KOPT-K1 (cell line): ENCODE measurements around the gene PRM1.
"Not testable (repeated sequence)": the region's sequence is repeated elsewhere in the genome, so short reads cannot be mapped to it uniquely, and the experiment has no call there.

Experiments used
- H3K27ac ChIP-seq: fragments of 200-600 bp; sonication (generic); 2 replicates; pipeline ENCODE4 v1.5.1; 2016; ENCODE audit warnings: antibody characterized with exemption, mild to moderate bottlenecking, low read depth, low read length; ENCODE audit not compliant: poor library complexity, severe bottlenecking
- H3K36me3 ChIP-seq: fragments of 200-600 bp; sonication (generic); 2 replicates; pipeline ENCODE4 v1.5.1; 2017; ENCODE audit warnings: antibody characterized with exemption, mild to moderate bottlenecking, low read length, moderate library complexity; ENCODE audit not compliant: insufficient read depth
- H3K9me3 ChIP-seq: fragments of 200-600 bp; sonication (generic); 2 replicates; pipeline ENCODE4 v1.5.1; 2017; ENCODE audit warnings: antibody characterized with exemption, low read length, mild to moderate bottlenecking; ENCODE audit not compliant: insufficient read depth, poor library complexity, severe bottlenecking

PRM1 gene

DNA sequence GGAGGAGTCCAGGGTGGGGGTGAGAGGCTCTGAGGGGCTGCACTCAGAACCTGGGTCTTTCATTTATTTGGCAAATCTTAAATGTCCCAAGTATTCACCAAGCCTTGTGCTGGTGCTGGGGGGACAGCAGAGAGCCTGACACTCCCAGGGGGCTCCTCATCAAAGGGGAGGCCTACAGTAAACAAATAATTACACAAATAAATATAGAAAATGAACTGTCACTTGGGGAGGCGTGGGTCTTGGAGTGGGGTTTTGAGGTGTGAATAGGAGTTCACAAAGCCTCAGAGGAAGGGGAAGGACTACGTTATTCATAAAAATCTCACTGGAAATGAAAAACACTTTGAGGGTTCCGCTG, 15.2 kb upstream of the PRM1 start:
- Histone ChIP-seq H3K9me3 (no peaks in the 10 kb centered on the region), H3K36me3 (no peaks in the 10 kb centered on the region), H3K27ac (peak overlapping the region; percentile 90)

- no peaks in the 10 kb centered on the region for H3K9me3 ChIP-seq
- H3K36me3 ChIP-seq = no peaks in the 10 kb centered on the region
- no peak overlapping the region for H3K27ac ChIP-seq
Observed at GRCh38 chr16:11295672-11296071, 14.5 kb upstream of the PRM1 start.

- H3K27ac ChIP-seq = no peak overlapping the region
- no peaks in the 10 kb centered on the region for H3K36me3 ChIP-seq
- H3K9me3 ChIP-seq = no peaks in the 10 kb centered on the region
Observed at GRCh38 chr16:11292076-11292748, 11.1 kb upstream of the PRM1 start.

GRCh38 chr16:11291091-11291703, 10.1 kb upstream of the PRM1 start:
- Histone ChIP-seq H3K27ac (no peak overlapping the region), H3K9me3 (no peaks in the 10 kb centered on the region), H3K36me3 (no peaks in the 10 kb centered on the region)

- H3K27ac ChIP-seq = no peak overlapping the region
- H3K36me3 ChIP-seq = no peaks in the 10 kb centered on the region
- H3K9me3 ChIP-seq = no peaks in the 10 kb centered on the region
Observed at GRCh38 chr16:11290102-11290893, 9.2 kb upstream of the PRM1 start.

GRCh38 chr16:11289696-11290095, 8.6 kb upstream of the PRM1 start:
- not testable (repeated sequence) for H3K36me3 ChIP-seq, H3K9me3 ChIP-seq, H3K27ac ChIP-seq

DNA sequence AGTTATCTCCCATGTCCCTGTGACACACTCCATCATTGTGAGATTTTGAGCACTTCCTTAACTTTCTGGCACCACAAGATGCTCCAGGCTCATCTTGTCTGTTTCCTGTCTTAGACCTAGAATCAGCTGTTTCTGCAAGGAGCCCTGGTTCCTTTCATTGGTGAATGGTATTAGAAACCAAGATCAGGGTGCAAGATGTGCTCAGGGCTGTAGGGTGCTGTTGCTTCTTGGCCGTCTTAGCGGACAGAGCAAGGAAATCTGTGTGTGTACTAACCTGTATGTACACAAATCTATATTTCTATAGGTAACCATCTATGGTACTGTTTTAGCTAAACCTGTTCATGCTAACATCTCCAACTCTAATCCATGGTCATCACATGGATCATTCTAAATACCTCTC, 8.1 kb upstream of the PRM1 start:
- Histone ChIP-seq H3K9me3 (no peaks in the 10 kb centered on the region), H3K27ac (no peak overlapping the region), H3K36me3 (no peaks in the 10 kb centered on the region)

DNA sequence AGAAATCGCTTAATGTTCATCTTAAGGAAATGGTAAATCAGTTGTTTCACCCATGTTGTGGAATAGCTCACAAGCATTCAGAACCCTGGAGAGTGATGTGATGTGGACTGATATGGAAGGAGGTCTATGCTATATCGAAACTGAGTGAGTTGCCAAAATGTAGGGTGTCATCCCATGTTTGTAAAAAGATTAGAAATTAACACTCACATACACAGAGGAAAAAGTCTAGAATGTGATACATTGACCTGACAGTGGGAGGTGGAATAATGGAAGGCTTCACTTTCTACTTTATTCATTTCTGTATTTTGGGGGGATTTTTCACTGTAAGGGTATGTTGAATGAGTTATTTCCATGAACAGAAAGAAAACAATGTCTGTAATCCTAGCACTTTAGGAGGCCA, 4.7 kb upstream of the PRM1 start:
- Histone ChIP-seq H3K27ac (no peak overlapping the region), H3K36me3 (no peaks in the 10 kb centered on the region), H3K9me3 (no peaks in the 10 kb centered on the region)

- no peaks in the 10 kb centered on the region for H3K9me3 ChIP-seq
- H3K36me3 ChIP-seq = no peaks in the 10 kb centered on the region
- H3K27ac ChIP-seq = no peak overlapping the region
Observed at GRCh38 chr16:11283820-11284248, 2.7 kb upstream of the PRM1 start.

DNA sequence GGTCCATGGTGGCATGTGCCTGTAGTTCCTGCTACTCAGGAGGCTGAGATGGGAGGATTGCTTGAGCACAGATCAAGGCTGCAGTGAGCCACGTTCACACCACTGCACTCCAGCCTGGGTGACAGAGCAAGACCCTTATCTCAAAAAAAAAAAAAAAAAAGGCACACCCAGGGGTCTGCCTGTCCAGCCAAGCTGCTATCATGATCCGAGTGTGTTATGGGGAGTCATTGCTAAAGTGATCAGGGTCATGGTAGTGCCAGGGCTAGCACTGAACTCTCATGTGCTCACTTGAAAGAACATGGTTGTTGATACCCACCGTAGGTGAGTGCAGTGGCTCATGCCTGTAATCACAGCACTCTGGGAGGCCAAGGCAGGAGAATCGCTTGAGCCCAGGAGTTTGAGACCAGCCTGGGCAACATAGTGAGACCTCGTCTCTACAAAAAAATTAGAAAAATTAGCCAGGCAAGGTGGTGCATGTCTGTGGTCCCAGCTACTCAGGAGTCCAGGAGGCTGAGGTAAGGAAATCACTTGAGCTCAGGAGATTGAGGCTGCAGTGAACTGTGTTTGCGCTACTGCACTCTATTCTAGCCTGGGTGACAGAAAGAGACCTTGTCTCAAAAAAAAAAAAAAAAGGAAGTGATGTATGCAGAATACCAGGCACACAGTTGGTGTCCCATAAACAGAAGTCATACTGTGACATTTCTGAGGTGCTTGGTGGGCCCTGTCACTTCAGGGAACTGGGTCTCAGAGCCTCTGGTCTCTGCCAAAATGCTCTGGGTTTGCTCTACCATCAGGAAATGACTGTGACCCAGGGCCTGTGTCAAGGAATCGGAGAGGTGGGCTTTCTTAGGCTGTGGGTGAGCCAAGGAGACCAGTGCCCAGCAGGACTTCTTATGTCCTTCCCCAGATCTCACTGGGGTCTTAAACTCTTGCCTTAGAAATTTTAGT, 2.2 kb downstream of the PRM1 start:
- H3K9me3 ChIP-seq = no peaks in the 10 kb centered on the region
- no peaks in the 10 kb centered on the region for H3K36me3 ChIP-seq
- H3K27ac ChIP-seq = no peak overlapping the region

- Histone ChIP-seq H3K36me3 (no peaks in the 10 kb centered on the region), H3K27ac (no peak overlapping the region), H3K9me3 (no peaks in the 10 kb centered on the region)
Observed at GRCh38 chr16:11277607-11278337, 3.4 kb downstream of the PRM1 start.

DNA sequence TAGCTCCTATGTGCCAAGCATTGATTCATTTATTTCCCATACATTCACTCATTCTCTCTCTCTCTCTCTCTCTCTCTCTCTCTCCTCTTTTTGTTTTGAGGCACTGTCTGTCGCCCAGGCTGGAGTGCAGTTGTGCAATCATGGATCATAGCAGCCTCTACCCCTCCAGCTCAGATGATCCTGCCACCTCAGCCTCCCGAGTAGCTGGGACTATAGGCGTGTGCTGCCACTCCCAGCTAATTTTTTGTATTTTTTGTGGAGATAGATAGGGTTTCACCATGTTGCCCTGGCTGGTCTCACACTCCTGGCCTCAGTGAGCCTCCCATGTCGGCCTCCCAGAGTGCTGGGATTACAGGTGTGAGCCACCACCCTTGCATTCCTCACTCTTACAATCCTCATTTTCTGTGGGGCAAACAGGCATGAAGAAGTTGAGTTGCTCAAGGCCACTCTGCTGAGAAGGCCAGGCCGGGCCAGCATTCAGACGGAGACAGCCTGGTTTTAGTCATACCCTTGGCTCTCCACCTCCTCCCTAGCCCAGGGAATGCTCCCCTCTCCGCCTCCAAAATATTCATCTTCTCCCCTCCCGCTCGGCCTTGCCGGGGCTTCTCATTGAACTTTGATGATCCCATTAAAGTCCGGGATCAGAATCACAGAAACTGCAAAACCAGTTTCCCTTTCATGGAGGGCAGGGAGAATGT, 4.1 kb downstream of the PRM1 start:
- no peaks in the 10 kb centered on the region for H3K9me3 ChIP-seq
- H3K36me3 ChIP-seq = no peaks in the 10 kb centered on the region
- no peak overlapping the region for H3K27ac ChIP-seq

DNA sequence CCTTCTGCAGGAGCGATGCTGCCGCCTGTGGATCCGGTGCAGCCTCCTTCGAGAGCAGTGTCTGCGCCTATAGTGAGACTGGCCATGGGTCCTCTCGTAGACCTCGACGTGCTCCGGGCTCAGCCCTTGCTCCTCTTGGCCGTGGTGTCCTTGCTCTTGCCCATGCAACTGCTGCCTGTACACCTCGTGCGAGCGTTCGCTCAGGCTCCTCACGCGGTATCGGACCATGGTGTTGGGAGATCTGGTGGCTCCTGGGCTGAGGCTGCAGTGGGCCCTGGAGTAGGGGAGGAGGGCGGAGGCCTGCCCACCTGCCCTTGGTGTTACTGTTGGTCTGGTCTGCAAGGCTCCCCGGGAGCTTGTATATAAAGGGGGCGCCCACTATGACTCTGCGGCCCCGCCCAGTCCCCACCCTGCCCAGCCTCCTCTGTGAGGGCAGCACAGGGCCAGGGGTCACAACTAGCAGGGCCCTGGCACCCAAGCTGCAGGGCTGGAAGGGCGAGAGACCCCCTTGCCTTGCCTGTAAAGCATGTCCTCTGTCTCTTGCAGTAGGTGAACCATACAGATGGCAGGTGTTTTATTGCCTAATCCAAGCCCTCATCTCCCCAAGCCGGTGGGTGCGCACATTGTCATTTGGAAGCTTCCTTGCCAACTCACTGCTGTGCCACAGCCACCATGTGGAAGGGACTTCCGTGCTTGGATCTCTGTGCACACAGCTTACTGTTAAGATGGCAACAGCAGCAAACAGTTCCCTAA, 4.8 kb downstream of the PRM1 start, which contains the start of gene PRM2:
Gene PRM2, minus strand, starts transcription at position 338 of the 753 bp plus-strand sequence. Its CDS starts 110 bp downstream, at position 228.
- Histone ChIP-seq H3K9me3 (no peaks in the 10 kb centered on the region), H3K27ac (no peak within 1 kb of the TSS), H3K36me3 (no peaks in the 10 kb centered on the region)
